CD14-positive monocyte (primary cell): Measurements from ENCODE around the gene BAIAP3. TPM values are rescaled to one million over a fixed set of nuclear protein-coding genes. Genes with fewer than 3 reads are reported as not detected.

Experiments
- DNase-seq, 3 donors: peaks; one replicate each; pipeline ENCODE4 v3.0.0-alpha.2; 2011 to 2022
- H2AFZ ChIP-seq: 2 replicates; pipeline ENCODE4 v1.6.0; 2012; ENCODE audit warnings: mild to moderate bottlenecking, low read depth, low read length, inconsistent platforms; ENCODE audit not compliant: insufficient read depth, poor library complexity, severe bottlenecking
- H3K27ac ChIP-seq, 2 donors: 1 replicate in 1 of 2; 2 replicates in 1 of 2; pipeline ENCODE4 v1.5.1; 2012 to 2013; ENCODE audit warnings: low read length in 2 of 2, control low read depth in 1 of 2, inconsistent platforms in 1 of 2, low read depth in 1 of 2, mild to moderate bottlenecking in 1 of 2
- H3K27me3 ChIP-seq, 2 donors: one replicate each; pipeline versions ENCODE4 v1.6.0 to v1.6.1; 2011 to 2013; ENCODE audit warnings: low read length in 2 of 2; ENCODE audit not compliant: control insufficient read depth in 2 of 2, insufficient read depth in 2 of 2
- H3K36me3 ChIP-seq, 2 donors: replicated peaks in 1 of 2; 1 replicate in 1 of 2; 2 replicates in 1 of 2; pipeline versions ENCODE4 v1.5.1 to v1.6.1; 2012 to 2013; ENCODE audit warnings: low read length in 2 of 2, control low read depth in 1 of 2, inconsistent platforms in 1 of 2, mild to moderate bottlenecking in 1 of 2; ENCODE audit not compliant: insufficient read depth in 2 of 2, control insufficient read depth in 1 of 2
- H3K4me1 ChIP-seq, 2 donors: 1 replicate in 1 of 2; 2 replicates in 1 of 2; pipeline versions ENCODE4 v1.5.1 to v1.6.1; 2012 to 2013; ENCODE audit warnings: low read length in 2 of 2, control low read depth in 1 of 2, inconsistent platforms in 1 of 2, mild to moderate bottlenecking in 1 of 2, moderate library complexity in 1 of 2; ENCODE audit not compliant: insufficient read depth in 2 of 2, control insufficient read depth in 1 of 2
- H3K4me2 ChIP-seq: replicated peaks from 2 replicates; pipeline ENCODE3; 2012; ENCODE audit warnings: low read length, moderate library complexity, mild to moderate bottlenecking; ENCODE audit not compliant: poor library complexity, severe bottlenecking; ENCODE audit errors: extremely low read depth
- H3K4me3 ChIP-seq, 3 experiments: fragments of 200-600 bp in 1 of 3; sonication (generic) in 1 of 3; replicated peaks in 1 of 3; 1 replicate in 2 of 3; 2 replicates in 1 of 3; pipeline ENCODE4 v1.5.1; 2011 to 2013; ENCODE audit warnings: low read length in 3 of 3, mild to moderate bottlenecking in 3 of 3, control low read depth in 2 of 3, low read depth in 2 of 3, inconsistent platforms in 1 of 3, moderate library complexity in 1 of 3
- H3K79me2 ChIP-seq: 2 replicates; pipeline ENCODE4 v1.6.0; 2012; ENCODE audit warnings: mild to moderate bottlenecking, control low read depth, inconsistent platforms, low read length, moderate library complexity; ENCODE audit not compliant: insufficient read depth
- H3K9ac ChIP-seq: 2 replicates; pipeline ENCODE4 v1.6.0; 2017; ENCODE audit warnings: low read length, mild to moderate bottlenecking; ENCODE audit not compliant: insufficient read depth, poor library complexity, severe bottlenecking
- H3K9me3 ChIP-seq, 2 donors: replicated peaks in 1 of 2; 1 replicate in 1 of 2; 2 replicates in 1 of 2; pipeline versions ENCODE4 v1.5.1 to v1.6.1; 2012 to 2013; ENCODE audit warnings: low read length in 2 of 2, control low read depth in 1 of 2; ENCODE audit not compliant: control insufficient read depth in 1 of 2, insufficient read depth in 1 of 2
- H4K20me1 ChIP-seq: 2 replicates; pipeline ENCODE4 v1.6.0; 2012; ENCODE audit warnings: mild to moderate bottlenecking, low read length, control low read depth, moderate library complexity; ENCODE audit not compliant: insufficient read depth
- H3K27ac Mint-ChIP-seq, 7 donors: one replicate each; pipeline ENCODE4 v1.8.0; 2020; ENCODE audit warnings: mild to moderate bottlenecking in 7 of 7, mixed read lengths in 7 of 7, moderate library complexity in 6 of 7, inconsistent platforms in 2 of 7
- H3K27me3 Mint-ChIP-seq, 3 donors: one replicate each; pipeline ENCODE4 v1.8.0; 2021 to 2022; ENCODE audit warnings: low read depth in 3 of 3, mild to moderate bottlenecking in 3 of 3, mixed read lengths in 3 of 3, moderate library complexity in 3 of 3, inconsistent platforms in 1 of 3
- H3K36me3 Mint-ChIP-seq, 2 donors: one replicate each; pipeline ENCODE4 v1.8.0; 2020; ENCODE audit warnings: mixed read lengths in 2 of 2, inconsistent platforms in 1 of 2, mild to moderate bottlenecking in 1 of 2
- H3K4me1 Mint-ChIP-seq: one replicate; pipeline ENCODE4 v1.8.0; 2020; ENCODE audit warnings: mild to moderate bottlenecking, mixed read lengths
- H3K4me3 Mint-ChIP-seq, 2 donors: one replicate each; pipeline ENCODE4 v1.8.0; 2020; ENCODE audit warnings: mild to moderate bottlenecking in 2 of 2, mixed read lengths in 2 of 2, moderate library complexity in 1 of 2
- H3K9me3 Mint-ChIP-seq, 7 donors: one replicate each; pipeline ENCODE4 v1.8.0; 2020 to 2022; ENCODE audit warnings: mixed read lengths in 7 of 7, mild to moderate bottlenecking in 6 of 7, moderate library complexity in 6 of 7, inconsistent platforms in 2 of 7
- WGBS: methylation state at CpG from one replicate; pipeline ENCODE4 v1.1.5; 2013; ENCODE audit warnings: missing lambda C conversion rate; ENCODE audit not compliant: insufficient coverage; 5-methylcytosine and 5-hydroxymethylcytosine counted together
- intact Hi-C, 2 donors: fragments of 100-400 bp; cut with micrococcal nuclease; formaldehyde crosslinking; loops; one replicate each; pipeline versions ENCODE4 v1.15.0 to v1.15.1; 2023
- polyA plus RNA-seq, 3 donors: library from polyadenylated mRNA; depleted of rRNA in 1 of 3; unstranded in 2 of 3; stranded (reverse) in 1 of 3; fragments of 300-500 nt in 2 of 3; fragments of >200 nt in 1 of 3; fragmentation: Illumina TruSeq in 2 of 3; gene quantifications; 1 replicate in 2 of 3; 2 replicates in 1 of 3; pipeline ENCODE4 v1.2.3, GENCODE V29; 2012 to 2021
- TF ChIP-seq, protein P1 (sequence below): fragments of 200-600 bp; IDR thresholded peaks from one replicate; pipeline ENCODE4 v1.8.0; 2022; ENCODE audit warnings: antibody characterized with exemption, mild to moderate bottlenecking

Gene BAIAP3
- polyA plus RNA-seq, 3 donors, result 1.0 TPM; not detected in 2

DNA sequence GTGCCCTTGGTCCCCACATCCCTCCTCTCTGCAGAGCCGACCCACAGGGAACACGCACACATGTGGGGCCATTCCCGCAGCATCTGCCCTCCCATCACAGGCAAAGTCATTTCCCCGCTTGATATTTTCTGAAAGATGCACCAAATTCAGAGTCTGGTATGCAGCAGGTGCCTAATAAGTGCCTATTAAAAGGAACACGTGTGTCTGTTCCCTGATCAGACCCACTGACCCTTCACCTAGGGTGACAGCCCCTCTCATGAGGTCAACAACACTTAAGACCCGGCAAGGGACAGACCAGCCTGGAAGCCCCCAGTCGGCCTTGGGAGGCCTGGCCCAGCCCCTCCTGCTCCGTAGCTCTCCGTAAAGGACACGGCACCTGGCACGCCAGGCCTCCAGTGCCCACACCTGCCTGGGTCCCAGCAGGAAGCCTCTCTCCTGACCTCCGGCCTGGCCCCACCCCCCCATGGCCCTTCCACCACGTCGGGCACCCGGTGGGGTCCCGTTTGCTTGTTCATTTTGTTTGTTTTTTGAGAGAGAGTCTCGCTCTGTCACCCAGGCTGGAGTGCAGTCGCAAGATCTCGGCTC is 61.0 kb downstream of the BAIAP3 start:
- TF ChIP-seq, protein P1, sequence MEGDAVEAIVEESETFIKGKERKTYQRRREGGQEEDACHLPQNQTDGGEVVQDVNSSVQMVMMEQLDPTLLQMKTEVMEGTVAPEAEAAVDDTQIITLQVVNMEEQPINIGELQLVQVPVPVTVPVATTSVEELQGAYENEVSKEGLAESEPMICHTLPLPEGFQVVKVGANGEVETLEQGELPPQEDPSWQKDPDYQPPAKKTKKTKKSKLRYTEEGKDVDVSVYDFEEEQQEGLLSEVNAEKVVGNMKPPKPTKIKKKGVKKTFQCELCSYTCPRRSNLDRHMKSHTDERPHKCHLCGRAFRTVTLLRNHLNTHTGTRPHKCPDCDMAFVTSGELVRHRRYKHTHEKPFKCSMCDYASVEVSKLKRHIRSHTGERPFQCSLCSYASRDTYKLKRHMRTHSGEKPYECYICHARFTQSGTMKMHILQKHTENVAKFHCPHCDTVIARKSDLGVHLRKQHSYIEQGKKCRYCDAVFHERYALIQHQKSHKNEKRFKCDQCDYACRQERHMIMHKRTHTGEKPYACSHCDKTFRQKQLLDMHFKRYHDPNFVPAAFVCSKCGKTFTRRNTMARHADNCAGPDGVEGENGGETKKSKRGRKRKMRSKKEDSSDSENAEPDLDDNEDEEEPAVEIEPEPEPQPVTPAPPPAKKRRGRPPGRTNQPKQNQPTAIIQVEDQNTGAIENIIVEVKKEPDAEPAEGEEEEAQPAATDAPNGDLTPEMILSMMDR, result no peak
- intact Hi-C loops, result no loop called here
- Histone ChIP-seq H3K27me3 (no peaks in the 10 kb centered on the region), H2AFZ (no peak overlapping the region), H3K9ac (no peak overlapping the region), H3K36me3 (peaks cover 83 to 92% of the 10 kb centered on the region in 2 donors), H3K4me2 (no peak overlapping the region), H4K20me1 (peaks cover 28% of the 10 kb centered on the region), H3K79me2 (no peaks in the 10 kb centered on the region), H3K4me3 (no peak overlapping the region), H3K9me3 (no peaks in the 10 kb centered on the region), H3K27ac (no peak overlapping the region), H3K4me1 (no peaks in the 10 kb centered on the region)
- 96% methylated on average over 11 of the region's 19 CpGs for WGBS
- Mint-ChIP-seq H3K27me3 (peaks cover 0 to 3% (median 0%) of the 10 kb centered on the region in 3 donors), H3K4me1 (no peaks in the 10 kb centered on the region), H3K4me3 (no peak overlapping the region), H3K9me3 (no peaks in the 10 kb centered on the region), H3K36me3 (peaks cover 61 to 84% of the 10 kb centered on the region in 2 donors), H3K27ac (no peak overlapping the region)
- no peak for DNase-seq

DNA sequence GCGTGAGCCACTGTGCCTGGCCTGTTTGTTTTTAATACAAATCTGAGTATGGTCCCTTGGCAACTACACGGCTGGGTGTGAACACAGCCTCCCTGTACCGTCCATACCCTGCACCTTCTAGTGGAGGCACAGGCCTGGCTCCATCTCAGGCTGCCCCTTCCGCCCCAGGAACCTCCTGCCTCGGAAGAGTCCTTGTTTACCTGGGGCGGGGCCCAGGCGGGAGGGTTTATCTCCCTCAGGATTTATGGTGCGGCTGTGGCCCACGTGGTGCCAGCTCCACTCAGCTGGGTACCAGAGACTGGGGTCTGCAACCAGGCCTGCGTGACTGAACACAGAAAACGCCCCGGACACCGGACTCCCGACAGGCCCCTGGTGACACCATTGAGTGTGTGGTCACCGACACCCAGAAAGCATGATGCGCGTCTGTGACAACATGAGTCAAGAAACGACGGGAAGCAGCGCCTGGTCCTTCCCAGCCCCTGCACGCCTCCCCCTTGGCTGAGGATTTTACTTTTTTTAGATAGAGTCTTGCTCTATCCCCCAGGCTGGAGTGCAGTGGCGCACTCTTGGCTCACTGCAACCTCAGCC is 62.1 kb downstream of the BAIAP3 start:
- Histone ChIP-seq H3K4me1 (no peaks in the 10 kb centered on the region), H3K79me2 (no peaks in the 10 kb centered on the region), H3K27me3 (no peaks in the 10 kb centered on the region), H3K27ac (no peak overlapping the region), H3K36me3 (peaks cover 78 to 91% of the 10 kb centered on the region in 2 donors), H3K9me3 (no peaks in the 10 kb centered on the region), H3K4me2 (no peak overlapping the region), H2AFZ (no peak overlapping the region), H4K20me1 (peaks cover 34% of the 10 kb centered on the region), H3K4me3 (no peak overlapping the region), H3K9ac (no peak overlapping the region)
- peaks cover 0 to 3% (median 0%) of the 10 kb centered on the region in 3 donors for H3K27me3 Mint-ChIP-seq
- H3K4me3 Mint-ChIP-seq, result no peak overlapping the region
- WGBS, result 95% methylated on average over 21 of the region's 22 CpGs
- TF ChIP-seq, protein P1, result no peak
- no peaks in the 10 kb centered on the region for H3K9me3 Mint-ChIP-seq
- H3K27ac Mint-ChIP-seq, result no peak overlapping the region
- intact Hi-C loops, result no loop called here
- peaks cover 58 to 84% of the 10 kb centered on the region in 2 donors for H3K36me3 Mint-ChIP-seq
- no peak for DNase-seq
- no peaks in the 10 kb centered on the region for H3K4me1 Mint-ChIP-seq
